HPDE6-E6E7 (cell line): ENCODE results near the gene MALL.
"Not testable (repeated sequence)": the region's sequence is repeated elsewhere in the genome, so short reads cannot be mapped to it uniquely, and the experiment has no call there.

ENCODE experiments used
- DNase-seq: peaks from one replicate; pipeline ENCODE4 v3.0.0; 2011; ENCODE audit warnings: missing footprints; ENCODE audit errors: extremely low spot score

The MALL gene

GRCh38 chr2:110115291-110116032, at the start of gene MALL:
Gene MALL, minus strand, starts transcription at chr2:110115822. Its CDS starts 30 bp downstream, at chr2:110115792.
- peak; percentile 78 for DNase-seq

GRCh38 chr2:110157153-110157793, 41.7 kb upstream of the MALL start:
- DNase-seq = peak; percentile 48

GRCh38 chr2:110154828-110155227, 39.2 kb upstream of the MALL start:
- not testable (repeated sequence) for DNase-seq

- DNase-seq = not testable (repeated sequence)
Observed at GRCh38 chr2:110154188-110154587, 38.6 kb upstream of the MALL start.

GRCh38 chr2:110153416-110153815, 37.8 kb upstream of the MALL start:
- no peak for DNase-seq

- no peak for DNase-seq
Observed at GRCh38 chr2:110152943-110153342, 37.3 kb upstream of the MALL start.

GRCh38 chr2:110149330-110150220, 34.0 kb upstream of the MALL start:
- DNase-seq = peak; percentile 54

- no peak for DNase-seq
Observed at GRCh38 chr2:110146945-110147332, 31.3 kb upstream of the MALL start.

- DNase-seq = no peak
Observed at GRCh38 chr2:110146183-110146944, 30.7 kb upstream of the MALL start.

GRCh38 chr2:110143982-110144381, 28.4 kb upstream of the MALL start:
- DNase-seq = no peak

- no peak for DNase-seq
Observed at GRCh38 chr2:110140401-110140800, 24.8 kb upstream of the MALL start.

- no peak for DNase-seq
Observed at GRCh38 chr2:110134025-110134424, 18.4 kb upstream of the MALL start.

- DNase-seq = no peak
Observed at GRCh38 chr2:110131166-110131565, 15.5 kb upstream of the MALL start.

- DNase-seq = no peak
Observed at GRCh38 chr2:110130757-110131156, 15.1 kb upstream of the MALL start.

- no peak for DNase-seq
Observed at GRCh38 chr2:110126906-110127305, 11.3 kb upstream of the MALL start.

- no peak for DNase-seq
Observed at GRCh38 chr2:110126086-110126773, 10.6 kb upstream of the MALL start.

GRCh38 chr2:110124939-110125691, 9.5 kb upstream of the MALL start:
- DNase-seq = no peak

GRCh38 chr2:110124038-110124825, 8.6 kb upstream of the MALL start:
- DNase-seq = no peak

- DNase-seq = no peak
Observed at GRCh38 chr2:110121592-110121991, 6.0 kb upstream of the MALL start.

- DNase-seq = no peak
Observed at GRCh38 chr2:110121052-110121334, 5.4 kb upstream of the MALL start.
